Esophagus muscularis mucosa (tissue), 4 donors: Measurements from ENCODE around the gene PCF11.

Experiments used
- CTCF ChIP-seq, 3 experiments: fragments of 200-600 bp in 2 of 3; fragments of 450-650 bp in 1 of 3; sonication (generic) in 2 of 3; IDR thresholded peaks; one replicate each; pipeline ENCODE4 v1.5.1; 2017 to 2019; ENCODE audit warnings: antibody characterized with exemption in 3 of 3, mild to moderate bottlenecking in 2 of 3, moderate library complexity in 1 of 3
- EP300 ChIP-seq: sonication (generic); formaldehyde crosslinking; IDR thresholded peaks from one replicate; pipeline ENCODE4 v1.6.1; 2017; ENCODE audit warnings: antibody characterized with exemption
- POLR2A ChIP-seq: fragments of 450-650 bp; IDR thresholded peaks from one replicate; pipeline ENCODE4 v1.6.1; 2017; ENCODE audit warnings: antibody characterized with exemption, moderate library complexity, mild to moderate bottlenecking, low read depth
- POLR2AphosphoS5 ChIP-seq, 2 donors: sonication (generic); formaldehyde crosslinking; IDR thresholded peaks; one replicate each; pipeline ENCODE4 v1.6.1; 2017; ENCODE audit warnings: antibody characterized with exemption in 2 of 2

GRCh38 chr11:83140691-83141455, 16.1 kb upstream of the PCF11 start:
- TF ChIP-seq CTCF (IDR thresholded peaks at IDR 0.05) (no peak), POLR2A (no peak), EP300 (no peak), POLR2AphosphoS5 (IDR thresholded peaks at IDR 0.05) (no peak)
